Measurements from ENCODE around the gene MFN2.
"Not testable (repeated sequence)": the region's sequence is repeated elsewhere in the genome, so short reads cannot be mapped to it uniquely, and the experiment has no call there.

- not testable (repeated sequence) for TF ChIP-seq ELF4 (IDR thresholded peaks at IDR 0.05); LEF1 (IDR thresholded peaks at IDR 0.05; ENCODE audit: borderline replicate concordance); BHLHE40 (IDR thresholded peaks at IDR 0.05; ENCODE audit: borderline replicate concordance); SP1 (IDR thresholded peaks at IDR 0.05); FOXK2 (IDR thresholded peaks at IDR 0.05); FOXM1 (IDR thresholded peaks at IDR 0.05; ENCODE audit: borderline replicate concordance); L3MBTL2 (conservative IDR thresholded peaks at IDR 0.05); SUZ12 (IDR thresholded peaks at IDR 0.05); ARNT (IDR thresholded peaks at IDR 0.05); CTBP1 (IDR thresholded peaks at IDR 0.05; ENCODE audit: borderline replicate concordance); ZNF384 (IDR thresholded peaks at IDR 0.05); FOXA1 (IDR thresholded peaks at IDR 0.05); HDGF (IDR thresholded peaks at IDR 0.05; ENCODE audit: borderline replicate concordance)
Observed at GRCh38 chr1:11939794-11940193, 40.5 kb upstream of the MFN2 start.
